Right ventricle myocardium superior (tissue), 1 donor: Measurements from ENCODE around the gene FOXJ3. TPM values are rescaled to one million over a fixed set of nuclear protein-coding genes. Genes with fewer than 3 reads are reported as not detected.

Source experiments
- ATAC-seq: fragments of 200-7000 bp; cut with Tn5 transposase; one replicate; pipeline ENCODE4 v1.9.1; 2020; ENCODE audit warnings: mild to moderate bottlenecking; ENCODE audit not compliant: poor library complexity
- DNase-seq: peaks from one replicate; pipeline ENCODE4 v3.0.0-alpha.2; 2020
- intact Hi-C: fragments of 100-400 bp; cut with DNase I; formaldehyde crosslinking; loops from one replicate; pipeline ENCODE4 v1.11.2; 2022
- total RNA-seq: library from RNA; stranded (reverse); fragmentation: NEBNext Ultra II Directional; extraction: Animal tissue kit (Norgen Biotek cat#: 25700); gene quantifications from one replicate; pipeline ENCODE4 v1.2.1, GENCODE V29; 2021
- donor health status: DM: no; HTN: yes; CAD: no; lungs with severe emphysema.

FOXJ3 gene
- total RNA-seq, 1 donor from 2014 or later = 33.1 TPM

GRCh38 chr1:42142894-42143675 is 191.9 kb downstream of the FOXJ3 start:
- no peak for DNase-seq
- intact Hi-C loops = no loop called here
- no peak for ATAC-seq

- intact Hi-C loops = no loop called here
- ATAC-seq = no peak
- DNase-seq = no peak
These were observed 193.1 kb downstream of the FOXJ3 start for GRCh38 chr1:42141978-42142377.

DNA sequence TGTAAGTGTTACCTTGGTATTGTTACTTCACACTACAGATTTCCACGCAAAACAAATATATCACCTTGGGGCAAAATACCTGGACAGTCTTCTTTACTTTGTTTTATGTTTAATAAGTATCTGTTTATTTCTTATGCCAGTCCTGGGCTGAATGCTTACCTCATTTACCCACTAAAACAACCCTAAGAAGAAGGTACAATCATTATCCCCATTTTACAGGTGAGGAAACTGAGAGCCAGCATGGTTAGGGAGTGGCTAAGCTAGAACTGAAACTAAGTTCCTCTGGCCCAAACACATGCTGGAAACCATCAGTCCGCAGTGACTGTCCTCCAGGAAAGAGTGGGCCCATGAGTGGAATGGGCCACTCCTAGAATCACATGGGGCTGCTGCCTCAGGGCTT is 194.8 kb downstream of the FOXJ3 start:
- intact Hi-C loops = no loop called here
- ATAC-seq = no peak
- no peak for DNase-seq

- ATAC-seq = no peak
- intact Hi-C loops = no loop called here
- no peak for DNase-seq
These were observed 195.6 kb downstream of the FOXJ3 start for GRCh38 chr1:42139444-42139843.

- intact Hi-C loops = no loop called here
- no peak for ATAC-seq
- no peak for DNase-seq
These were observed 196.4 kb downstream of the FOXJ3 start for GRCh38 chr1:42138586-42138985.

GRCh38 chr1:42137766-42138165 is 197.3 kb downstream of the FOXJ3 start:
- DNase-seq (no peak), ATAC-seq (no peak)
- intact Hi-C loops = no loop called here

DNA sequence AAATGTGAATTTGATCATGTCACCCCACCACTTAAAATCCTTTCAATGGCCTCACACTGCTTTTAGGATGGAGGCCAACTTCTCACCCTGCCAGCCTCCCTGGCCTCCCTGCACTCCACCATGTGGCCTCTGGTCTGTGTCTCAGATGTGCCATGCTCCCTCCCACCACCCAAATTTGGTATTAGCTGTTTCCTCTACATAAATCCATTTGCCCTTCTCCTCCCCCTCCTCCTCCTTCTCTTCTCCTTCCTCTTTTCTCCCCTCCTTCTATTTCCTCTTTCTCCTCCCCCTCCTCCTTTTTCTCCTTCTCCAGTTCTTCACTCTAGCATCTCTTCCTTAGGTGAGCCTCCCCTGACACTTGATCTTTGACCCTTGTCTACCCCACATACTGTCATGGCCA is 198.6 kb downstream of the FOXJ3 start:
- intact Hi-C loops = no loop called here
- DNase-seq = no peak
- no peak for ATAC-seq

GRCh38 chr1:42135426-42135825 is 199.6 kb downstream of the FOXJ3 start:
- DNase-seq (no peak), ATAC-seq (no peak)
- intact Hi-C loops = no loop called here

DNA sequence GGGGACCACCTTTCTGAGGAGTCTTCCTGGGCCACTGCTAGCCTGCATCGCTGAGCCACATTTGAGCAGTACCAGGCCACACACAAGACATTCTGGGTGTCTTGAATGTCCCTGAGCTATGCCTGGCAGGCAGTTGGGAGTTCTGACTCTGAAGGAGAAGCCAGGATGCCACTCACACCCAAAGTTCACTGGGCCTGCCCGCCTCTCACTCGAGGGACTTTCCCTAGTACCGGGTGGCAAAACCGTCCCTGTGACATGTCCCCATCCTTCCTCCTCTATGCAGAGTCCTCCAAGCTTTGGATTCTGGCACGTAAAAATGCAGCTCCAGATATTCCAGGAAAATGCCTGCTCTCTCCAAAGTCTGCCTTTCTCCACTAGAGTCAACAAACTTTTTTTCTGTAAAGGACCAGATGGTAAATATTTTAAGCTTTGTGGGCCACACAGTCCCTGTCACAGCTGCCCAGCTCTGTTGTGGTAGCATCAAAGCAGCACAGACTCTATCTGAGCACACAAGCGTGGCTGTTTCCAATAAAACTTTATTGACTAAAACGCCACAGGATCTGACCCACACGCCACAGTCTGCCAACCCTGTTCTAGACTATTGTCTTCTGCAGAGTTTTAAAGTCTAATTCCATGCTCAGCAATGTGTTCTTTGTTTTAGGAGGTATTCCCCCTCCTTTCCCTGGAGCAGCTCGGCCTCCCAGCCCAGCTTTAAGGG is 201.1 kb downstream of the FOXJ3 start:
- intact Hi-C loops = no loop called here
- DNase-seq (no peak), ATAC-seq (no peak)

GRCh38 chr1:42133390-42133789 is 201.6 kb downstream of the FOXJ3 start:
- ATAC-seq (no peak), DNase-seq (no peak)
- intact Hi-C loops = no loop called here

DNA sequence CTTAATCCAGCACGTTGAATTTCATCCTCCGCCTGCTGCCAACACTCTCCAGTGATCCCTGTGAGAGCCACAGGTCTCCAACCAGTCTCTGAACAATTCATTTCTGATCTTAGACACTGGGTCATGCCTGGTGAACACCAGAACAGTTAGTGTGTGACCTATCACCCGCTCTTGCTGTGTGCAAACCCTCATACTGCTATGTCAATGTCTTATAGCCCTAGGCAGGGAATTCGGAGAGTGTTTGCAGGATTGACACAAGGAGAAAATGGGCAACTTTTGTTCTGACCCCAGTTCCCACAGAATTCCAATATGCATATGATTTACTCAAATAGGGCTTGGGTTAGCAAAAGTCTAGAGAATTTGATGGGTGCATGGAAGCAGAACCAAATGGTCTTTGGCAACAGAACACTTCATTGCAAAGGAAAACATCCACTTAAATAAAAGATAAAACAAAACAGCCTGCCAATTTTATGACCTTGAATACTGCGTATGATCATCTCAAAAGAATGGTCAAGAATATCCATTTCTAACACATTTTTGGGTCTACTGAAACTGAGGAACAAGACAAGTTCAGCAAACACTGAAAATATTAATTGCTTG is 204.9 kb downstream of the FOXJ3 start:
- intact Hi-C loops = no loop called here
- no peak for ATAC-seq
- no peak for DNase-seq

- DNase-seq (no peak), ATAC-seq (no peak)
- intact Hi-C loops = no loop called here
These were observed 206.1 kb downstream of the FOXJ3 start for GRCh38 chr1:42128964-42129363.

- intact Hi-C loops = no loop called here
- DNase-seq (no peak), ATAC-seq (no peak)
These were observed 206.5 kb downstream of the FOXJ3 start for GRCh38 chr1:42128499-42128898.

GRCh38 chr1:42127767-42128166 is 207.3 kb downstream of the FOXJ3 start:
- no peak for ATAC-seq
- DNase-seq = no peak
- intact Hi-C loops = no loop called here

Other genes starting within 250 kb of the FOXJ3 start
- gene GUCA2B, start 181.8 kb downstream of the FOXJ3 start, total RNA-seq = not detected
- not detected for gene GUCA2A, start 170.5 kb downstream of the FOXJ3 start, total RNA-seq
- gene RIMKLA, start 45.6 kb upstream of the FOXJ3 start, total RNA-seq = 7.6 TPM
- gene ZMYND12, start 120.8 kb upstream of the FOXJ3 start, total RNA-seq = 0.78 TPM
- 30.2 TPM for gene PPCS, start 121.3 kb upstream of the FOXJ3 start, total RNA-seq
- gene CCDC30, start 128.1 kb upstream of the FOXJ3 start, total RNA-seq = 1.5 TPM